IMR-90 (cell line): ENCODE measurements around the gene SLC9A2.

Source experiments
- FOS ChIP-seq: fragments of 150-350 bp; IDR thresholded peaks from 2 replicates; pipeline ENCODE4 v1.6.1; 2016; ENCODE audit warnings: low read depth, low read length
- MXI1 ChIP-seq: IDR thresholded peaks from 2 replicates; pipeline ENCODE4 v1.6.1; 2012; ENCODE audit warnings: low read depth, mild to moderate bottlenecking, low read length, moderate library complexity, borderline replicate concordance

- TF ChIP-seq MXI1, result no peak
- no peak for TF ChIP-seq FOS
Measured at GRCh38 chr2:102578376-102578775, 41.0 kb upstream of the SLC9A2 start.
